GM18517 (cell line): Measurements from ENCODE around the gene CEP295NL.
"Not testable (repeated sequence)": the region's sequence is repeated elsewhere in the genome, so short reads cannot be mapped to it uniquely, and the experiment has no call there.

Experiments used
- ATAC-seq: cut with Tn5 transposase; IDR thresholded peaks from one replicate; pipeline ENCODE4 v1.9.1; 2021; ENCODE audit warnings: mild to moderate bottlenecking, moderate library complexity; ENCODE audit not compliant: unreplicated experiment

CEP295NL gene

DNA sequence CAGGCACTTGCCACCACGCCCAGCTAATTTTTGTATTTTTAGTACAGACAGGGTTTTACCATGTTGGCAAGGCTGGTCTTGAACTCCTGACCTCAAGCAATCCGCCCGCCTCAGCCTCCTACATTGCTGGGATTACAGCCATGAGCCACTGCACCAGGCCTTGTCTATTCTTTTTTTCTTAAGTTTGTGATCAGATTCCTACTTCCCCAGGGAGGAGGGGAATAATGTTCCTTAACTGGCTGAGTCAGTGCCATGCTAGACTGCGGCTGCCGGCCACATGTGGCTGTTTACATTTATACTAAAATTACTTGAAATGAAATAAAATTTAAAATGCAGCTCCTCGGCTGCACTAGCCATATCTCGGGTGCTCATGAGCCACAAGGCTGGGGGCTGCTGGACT is 34.6 kb downstream of the CEP295NL start:
- no peak for ATAC-seq

DNA sequence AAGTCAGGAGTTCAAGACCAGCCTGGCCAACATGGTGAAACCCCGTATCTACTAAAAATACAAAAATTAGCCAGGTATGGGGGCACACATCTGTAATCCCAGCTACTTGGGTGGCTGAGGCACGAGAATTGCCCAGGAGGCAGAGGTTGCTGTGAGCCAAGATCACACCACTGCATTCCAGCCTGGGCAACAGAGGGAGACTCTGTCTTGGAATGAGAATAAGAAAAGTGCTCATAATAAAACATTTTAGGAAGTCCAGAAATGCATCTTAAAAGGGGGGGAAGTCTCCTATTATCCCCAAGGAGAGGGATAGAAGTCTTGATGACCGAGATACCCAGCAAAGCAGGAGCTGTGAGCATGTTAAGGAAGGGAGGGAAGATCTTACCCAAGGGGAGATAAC is 36.0 kb downstream of the CEP295NL start:
- ATAC-seq: not testable (repeated sequence)

GRCh38 chr17:78865682-78866390 is 37.2 kb downstream of the CEP295NL start:
- ATAC-seq: no peak

GRCh38 chr17:78864117-78864516 is 38.9 kb downstream of the CEP295NL start:
- no peak for ATAC-seq

GRCh38 chr17:78862073-78863023 is 40.7 kb downstream of the CEP295NL start:
- no peak for ATAC-seq

GRCh38 chr17:78861229-78861628 is 41.8 kb downstream of the CEP295NL start:
- ATAC-seq: no peak

DNA sequence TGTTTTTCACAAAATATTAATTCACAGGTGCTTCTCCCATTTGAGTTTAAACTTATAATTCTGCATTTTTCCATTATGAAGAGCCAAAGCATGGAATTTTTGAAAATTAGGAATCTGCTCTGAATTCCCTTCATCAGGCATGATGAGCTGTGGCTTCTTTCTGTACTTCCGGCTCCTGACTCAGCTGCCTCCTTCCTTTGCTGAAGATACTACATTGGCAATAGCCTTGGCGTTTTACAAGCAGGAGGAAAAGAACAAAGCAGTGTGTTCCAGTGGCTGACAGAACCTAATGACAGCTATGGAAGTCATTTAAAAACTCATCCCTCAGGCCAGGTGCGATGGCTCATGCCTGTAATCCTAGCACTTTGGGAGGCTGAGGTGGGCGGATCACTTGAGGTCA is 44.0 kb downstream of the CEP295NL start:
- ATAC-seq: no peak

DNA sequence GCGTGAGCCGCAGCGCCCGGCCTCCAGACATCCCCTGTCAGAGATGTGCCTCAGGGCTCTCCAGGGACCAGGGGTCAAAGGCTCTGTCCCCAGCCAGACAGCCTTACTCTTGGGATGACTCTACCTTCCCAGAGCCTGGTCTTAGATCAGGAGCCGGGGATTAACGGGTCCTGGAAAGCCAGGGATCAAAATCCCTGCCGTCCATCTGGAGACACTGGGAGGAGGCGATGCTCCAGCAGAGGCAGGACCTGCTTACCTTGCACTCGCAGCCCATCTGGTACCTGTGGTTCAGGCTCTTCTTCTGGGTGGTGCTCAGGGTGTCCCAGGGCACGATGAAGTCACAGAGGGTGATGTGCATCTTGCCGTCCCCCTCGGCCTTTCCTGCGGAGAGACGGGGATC is 45.7 kb downstream of the CEP295NL start:
- ATAC-seq: no peak

DNA sequence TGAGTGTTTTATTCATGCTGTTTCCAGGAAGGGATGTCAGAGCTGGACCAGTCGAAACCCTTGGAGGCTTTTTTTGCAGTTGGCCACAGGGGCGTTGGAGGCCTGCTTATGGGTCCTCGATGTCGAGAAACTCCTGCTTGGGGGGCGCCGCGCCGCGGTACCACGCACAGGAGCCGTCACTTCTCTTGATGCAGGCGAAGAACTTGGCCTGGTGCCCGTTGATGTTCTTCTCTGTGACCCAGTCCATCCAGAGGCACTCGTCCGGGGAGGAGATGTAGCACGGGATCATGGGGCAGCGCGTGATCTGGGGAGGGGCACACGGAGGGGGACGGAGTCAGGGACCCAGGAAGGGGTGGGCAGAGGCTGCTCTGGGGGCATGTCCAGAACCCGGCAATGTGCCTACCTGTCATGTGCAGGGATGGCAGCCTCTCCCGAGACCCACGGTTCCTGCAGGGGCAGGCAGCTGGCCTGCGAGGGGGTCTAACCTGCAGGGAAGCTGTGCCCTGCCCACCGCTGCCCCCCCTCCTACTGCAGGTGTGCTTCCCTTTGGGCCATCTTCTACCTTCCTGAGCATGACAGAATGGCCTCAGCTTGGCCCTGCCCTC is 47.3 kb downstream of the CEP295NL start:
- ATAC-seq: no peak

DNA sequence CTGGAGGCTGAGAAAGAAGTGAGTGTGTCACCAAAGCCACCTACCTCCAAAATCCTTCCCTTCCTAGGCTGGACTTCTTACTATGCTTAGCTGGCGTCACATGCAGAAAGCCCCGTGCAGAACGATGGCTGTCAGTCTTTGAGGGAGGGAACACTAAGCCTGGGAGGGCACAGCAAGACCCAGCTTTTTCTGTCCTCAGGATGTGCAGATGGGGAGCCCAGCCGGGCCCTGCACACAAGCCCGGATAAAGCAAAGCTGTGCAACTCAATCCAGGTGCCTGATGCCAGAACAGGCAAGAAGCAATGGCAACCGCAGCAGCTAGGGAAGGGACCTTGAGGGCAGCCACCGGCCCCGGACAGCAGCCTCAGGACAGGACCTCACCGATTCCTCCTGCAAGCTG is 48.5 kb downstream of the CEP295NL start:
- ATAC-seq: no peak

DNA sequence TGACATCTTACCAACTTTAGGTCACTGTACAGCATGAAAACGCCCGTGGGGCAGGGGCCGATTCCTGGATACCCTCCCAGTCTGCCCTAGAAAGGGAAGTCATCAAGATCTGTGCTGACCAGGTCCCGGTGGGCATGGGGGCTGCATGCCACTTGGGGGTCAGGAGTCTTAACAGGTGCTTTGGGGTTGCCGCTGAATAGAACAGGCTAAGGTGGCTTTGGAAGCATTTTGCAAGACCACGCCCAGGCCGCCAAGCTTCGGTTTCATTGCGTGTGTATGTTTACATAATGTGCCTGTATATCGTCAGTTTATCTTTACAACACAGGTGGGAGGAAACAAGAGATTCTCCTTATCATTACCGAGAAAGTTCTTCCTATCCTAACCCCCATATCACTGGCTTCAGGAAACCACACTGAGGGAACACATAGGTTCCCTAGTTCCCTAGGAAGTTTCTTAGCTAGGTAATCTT is 49.0 kb downstream of the CEP295NL start:
- ATAC-seq: no peak

GRCh38 chr17:78852709-78853121 is 50.3 kb downstream of the CEP295NL start:
- no peak for ATAC-seq

- no peak for ATAC-seq
Measured at GRCh38 chr17:78849026-78849425, 54.0 kb downstream of the CEP295NL start.

DNA sequence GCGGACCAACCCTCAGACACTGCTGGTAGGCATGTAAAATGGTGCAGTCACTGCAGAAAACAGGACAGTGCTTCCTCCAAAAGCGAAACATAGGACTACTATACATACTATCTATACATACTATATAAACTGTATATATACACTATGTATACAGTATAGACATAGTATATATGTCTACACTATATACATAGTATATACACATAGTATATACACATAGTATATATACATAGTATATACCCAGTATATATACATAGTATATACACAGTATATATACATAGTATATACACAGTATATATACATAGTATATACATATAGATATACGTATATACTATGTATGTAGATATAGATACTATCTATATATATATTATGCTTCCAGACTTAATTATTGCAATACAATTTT is 55.9 kb downstream of the CEP295NL start:
- ATAC-seq: no peak

DNA sequence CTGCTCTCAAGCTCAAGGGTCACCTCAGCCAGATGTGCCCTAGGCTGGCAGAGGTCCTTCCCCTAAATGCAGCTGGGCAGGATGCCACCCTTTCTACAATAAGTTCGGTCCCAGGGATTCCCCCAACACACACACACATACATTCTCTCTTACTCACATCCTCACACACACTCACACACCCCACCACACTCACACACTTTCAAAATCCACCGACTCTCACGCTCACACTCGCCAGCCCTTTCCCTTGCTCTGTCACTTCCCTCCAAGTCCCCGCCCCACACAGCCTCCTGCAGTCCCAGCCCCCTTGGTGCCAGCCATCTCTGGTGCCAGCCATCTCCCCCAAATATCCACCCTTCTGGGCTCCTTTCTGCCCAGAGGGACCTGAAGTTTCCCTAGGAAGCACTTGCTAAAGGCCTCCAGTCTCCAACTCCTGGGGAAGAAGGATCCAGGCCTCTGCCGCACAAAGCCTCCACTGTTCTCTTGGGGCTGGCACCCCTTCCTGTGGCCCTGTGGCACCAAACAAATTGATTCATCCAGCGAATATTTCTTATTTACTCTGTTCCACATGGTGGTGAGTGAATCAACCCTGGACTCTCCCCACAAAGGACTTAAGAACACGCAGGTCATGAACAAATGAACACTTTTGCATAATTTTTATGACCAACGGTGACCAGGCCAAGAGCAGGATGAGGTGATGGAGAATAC is 58.5 kb downstream of the CEP295NL start:
- no peak for ATAC-seq

DNA sequence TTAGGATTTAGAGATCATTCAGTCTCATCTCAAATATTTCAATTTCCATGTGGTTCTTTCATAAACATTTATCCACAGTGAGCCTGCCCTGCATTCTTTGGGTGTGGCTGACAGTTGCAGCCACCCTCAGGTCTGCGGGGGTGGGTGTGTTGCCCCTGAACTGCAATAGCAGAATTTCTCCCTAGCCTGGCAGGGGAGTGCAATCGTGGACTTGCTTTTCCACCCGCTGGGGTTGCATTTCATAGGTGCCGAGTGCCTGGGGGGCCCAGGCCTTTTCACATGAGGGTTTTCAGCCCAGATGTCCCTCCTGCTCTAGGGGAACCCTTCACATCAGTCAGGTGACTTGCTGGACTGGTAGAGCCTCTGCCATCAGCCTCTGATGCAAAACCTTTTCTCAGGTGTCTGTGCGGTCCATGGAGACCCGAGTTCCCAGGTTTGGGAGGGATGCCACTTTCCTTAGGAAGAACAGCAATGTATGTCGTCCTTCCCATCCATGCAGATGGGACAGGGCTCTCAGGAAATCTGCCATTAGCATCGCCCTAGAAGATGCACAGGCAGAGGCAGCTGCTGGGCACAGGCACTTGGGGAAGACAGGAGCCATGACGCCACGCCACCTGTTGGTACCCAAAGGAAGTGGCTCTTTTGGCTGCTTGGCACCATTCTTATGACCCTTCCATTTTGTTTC is 60.0 kb downstream of the CEP295NL start:
- no peak for ATAC-seq

DNA sequence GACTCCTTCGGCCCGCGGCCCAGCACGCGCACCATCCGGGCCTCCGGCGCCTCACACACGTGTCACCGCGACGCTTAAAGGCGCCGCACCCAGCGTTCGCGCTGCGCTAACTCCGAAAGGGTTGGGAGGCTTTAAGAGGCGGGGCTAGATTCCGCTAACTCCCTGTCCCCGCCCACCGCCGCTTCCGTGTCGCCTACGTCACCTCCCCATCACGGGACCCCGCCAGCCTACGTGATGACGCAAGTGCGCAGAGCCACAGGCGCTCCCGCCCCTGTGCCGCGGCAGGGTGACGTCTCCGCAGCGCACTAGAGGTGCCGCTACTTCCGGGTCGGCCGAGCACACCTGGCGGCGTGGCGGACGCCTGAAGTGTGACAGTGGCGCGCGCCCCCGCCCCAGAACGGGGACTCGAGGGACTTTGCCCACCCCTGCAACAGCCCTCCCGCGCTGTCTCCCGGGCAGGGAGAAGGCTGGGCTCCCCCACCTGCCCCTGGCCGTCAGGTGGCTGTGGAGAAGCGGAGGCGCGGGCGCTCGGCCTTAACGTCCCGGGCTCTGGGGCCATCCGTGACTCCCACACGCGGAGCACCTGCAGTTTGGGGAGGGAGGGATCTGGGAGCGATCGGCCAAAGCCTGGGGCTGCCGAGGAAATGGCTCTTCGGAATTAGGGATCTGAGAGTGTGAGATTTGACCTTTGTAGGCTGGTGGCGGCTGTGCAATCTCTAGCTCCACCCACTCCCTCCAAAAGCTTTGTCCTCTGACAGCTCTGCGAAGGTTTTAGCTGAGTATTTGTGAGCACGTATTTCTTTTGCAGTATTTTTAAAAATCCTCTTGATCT is 62.0 kb downstream of the CEP295NL start, which contains the start of gene USP36:
Gene USP36 (minus strand): TSS at position 35 of the 832 bp plus-strand sequence. CDS start 4,451 bp downstream, outside the sequence.
- peak; percentile 90 for ATAC-seq
